PC-9 (cell line): Measurements from ENCODE around the gene RAB25.

Experiments
- EZH2 ChIP-seq: fragments of 200-600 bp; sonication (generic); IDR thresholded peaks from 2 replicates; pipeline ENCODE4 v1.8.0; 2017; ENCODE audit warnings: antibody characterized with exemption, low read depth
- TF ChIP-seq, protein P1 (sequence below): fragments of 200-600 bp; sonication (generic); conservative IDR thresholded peaks from 2 replicates; pipeline ENCODE4 v1.6.1; 2017; ENCODE audit warnings: mixed run types, antibody characterized with exemption, mild to moderate bottlenecking, moderate library complexity

DNA sequence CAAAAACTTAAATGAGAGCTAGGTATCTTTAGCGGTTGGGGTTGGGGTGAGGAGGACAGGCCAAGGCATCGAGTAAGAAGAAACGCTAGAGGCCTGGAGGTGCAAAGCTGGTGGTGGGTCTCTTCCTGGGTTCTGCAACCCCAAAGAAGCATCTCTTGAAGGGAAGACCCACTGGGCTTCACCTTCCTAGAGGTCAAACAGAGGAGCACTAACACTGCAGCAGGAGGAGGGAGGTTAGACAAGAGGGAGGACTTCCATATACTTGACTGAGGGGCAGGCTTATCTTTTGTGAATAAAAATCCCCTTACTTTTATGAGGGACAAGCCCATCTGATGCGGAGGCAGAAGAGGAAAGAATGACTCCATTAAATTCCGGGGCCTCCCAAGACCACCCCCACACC is 18.8 kb downstream of the RAB25 start:
- TF ChIP-seq, protein P1, sequence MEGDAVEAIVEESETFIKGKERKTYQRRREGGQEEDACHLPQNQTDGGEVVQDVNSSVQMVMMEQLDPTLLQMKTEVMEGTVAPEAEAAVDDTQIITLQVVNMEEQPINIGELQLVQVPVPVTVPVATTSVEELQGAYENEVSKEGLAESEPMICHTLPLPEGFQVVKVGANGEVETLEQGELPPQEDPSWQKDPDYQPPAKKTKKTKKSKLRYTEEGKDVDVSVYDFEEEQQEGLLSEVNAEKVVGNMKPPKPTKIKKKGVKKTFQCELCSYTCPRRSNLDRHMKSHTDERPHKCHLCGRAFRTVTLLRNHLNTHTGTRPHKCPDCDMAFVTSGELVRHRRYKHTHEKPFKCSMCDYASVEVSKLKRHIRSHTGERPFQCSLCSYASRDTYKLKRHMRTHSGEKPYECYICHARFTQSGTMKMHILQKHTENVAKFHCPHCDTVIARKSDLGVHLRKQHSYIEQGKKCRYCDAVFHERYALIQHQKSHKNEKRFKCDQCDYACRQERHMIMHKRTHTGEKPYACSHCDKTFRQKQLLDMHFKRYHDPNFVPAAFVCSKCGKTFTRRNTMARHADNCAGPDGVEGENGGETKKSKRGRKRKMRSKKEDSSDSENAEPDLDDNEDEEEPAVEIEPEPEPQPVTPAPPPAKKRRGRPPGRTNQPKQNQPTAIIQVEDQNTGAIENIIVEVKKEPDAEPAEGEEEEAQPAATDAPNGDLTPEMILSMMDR = no peak
- no peak for TF ChIP-seq EZH2
